Left lung (tissue), 10 donors: ENCODE measurements around the gene CDK5. TPM values are rescaled to one million over a fixed set of nuclear protein-coding genes. Genes with fewer than 3 reads are reported as not detected.

Experiments
- ATAC-seq: fragments of 200-7000 bp; cut with Tn5 transposase; one replicate; pipeline ENCODE4 v1.9.1; 2020; ENCODE audit warnings: moderate library complexity
- DNase-seq, 4 donors: peaks; one replicate each; pipeline ENCODE4 v3.0.0-alpha.2; 2013 to 2020
- H3K27ac ChIP-seq, 2 donors: fragments of 200-600 bp; sonication (generic) in 1 of 2; one replicate each; pipeline versions ENCODE4 v1.5.0 to v1.8.0; 2020 to 2021
- H3K27me3 ChIP-seq, 2 donors: fragments of 200-600 bp; sonication (generic) in 1 of 2; one replicate each; pipeline versions ENCODE4 v1.5.0 to v1.8.0; 2020 to 2021
- H3K36me3 ChIP-seq, 2 donors: fragments of 200-600 bp; sonication (generic) in 1 of 2; one replicate each; pipeline versions ENCODE4 v1.5.0 to v1.8.0; 2020 to 2021
- H3K4me1 ChIP-seq, 2 donors: fragments of 200-600 bp; one replicate each; pipeline ENCODE4 v1.8.0; 2021
- H3K4me3 ChIP-seq, 2 donors: fragments of 200-600 bp; sonication (generic) in 1 of 2; one replicate each; pipeline versions ENCODE4 v1.5.0 to v1.8.0; 2020 to 2021; ENCODE audit warnings: mild to moderate bottlenecking in 1 of 2
- H3K9me3 ChIP-seq, 2 donors: fragments of 200-600 bp; sonication (generic) in 1 of 2; one replicate each; pipeline versions ENCODE4 v1.5.0 to v1.8.0; 2020 to 2021
- CTCF ChIP-seq, 2 donors: fragments of 200-600 bp; sonication (generic) in 1 of 2; IDR thresholded peaks; one replicate each; pipeline versions ENCODE4 v1.5.0 to v1.8.0; 2021; ENCODE audit warnings: antibody characterized with exemption in 2 of 2
- intact Hi-C, 2 donors: fragments of 100-400 bp; cut with DNase I; formaldehyde crosslinking; loops; one replicate each; pipeline versions ENCODE4 v1.11.2 to v1.14.2; 2022
- polyA plus RNA-seq, 6 donors: library from polyadenylated mRNA; unstranded; fragments of 120-200 nt; gene quantifications; one replicate each; pipeline ENCODE4 v1.2.1, GENCODE V29; 2013; ENCODE audit not compliant: insufficient read length in 6 of 6
- total RNA-seq, 2 donors: library from RNA; stranded (reverse); fragmentation: NEBNext Ultra II Directional; extraction: Animal tissue kit (Norgen Biotek cat#: 25700); gene quantifications; one replicate each; pipeline ENCODE4 v1.2.1, GENCODE V29; 2021
- donor health status: DM: no; HTN: yes; CAD: no.
- donor health status: DM: no; HTN: no; CAD: no.

The CDK5 gene
- total and polyA plus RNA-seq, 8 donors: 13.8 to 17.1 (median 14.7) TPM

- no peak for ATAC-seq
- peaks cover 5 to 95% of the 10 kb centered on the region in 2 donors for H3K36me3 ChIP-seq
- no peaks in the 10 kb centered on the region for H3K9me3 ChIP-seq
- no peaks in the 10 kb centered on the region for H3K27me3 ChIP-seq
- DNase-seq: no peak
- TF ChIP-seq CTCF (IDR thresholded peaks at IDR 0.05): no peak
- H3K4me1 ChIP-seq: no peaks in the 10 kb centered on the region
- intact Hi-C loops: no loop called here
- no peak overlapping the region for H3K4me3 ChIP-seq
- H3K27ac ChIP-seq: no peak overlapping the region
Measured at GRCh38 chr7:151068069-151068773, 10.5 kb upstream of the CDK5 start.

GRCh38 chr7:151066273-151066974, 8.7 kb upstream of the CDK5 start:
- intact Hi-C loops: no loop called here
- H3K4me3 ChIP-seq: no peak overlapping the region
- peaks cover 9 to 14% of the 10 kb centered on the region in 2 donors for H3K4me1 ChIP-seq
- ATAC-seq: no peak
- peak in 1 of 4 donors; percentile 77 for DNase-seq
- no peak overlapping the region for H3K27ac ChIP-seq
- no peaks in the 10 kb centered on the region for H3K27me3 ChIP-seq
- TF ChIP-seq CTCF (IDR thresholded peaks at IDR 0.05): no peak
- H3K36me3 ChIP-seq: peaks cover 5 to 89% of the 10 kb centered on the region in 2 donors
- H3K9me3 ChIP-seq: no peaks in the 10 kb centered on the region

- H3K9me3 ChIP-seq: no peaks in the 10 kb centered on the region
- intact Hi-C loops: no loop called here
- TF ChIP-seq CTCF (IDR thresholded peaks at IDR 0.05): no peak
- H3K4me3 ChIP-seq: no peak overlapping the region
- H3K27ac ChIP-seq: no peak overlapping the region
- H3K27me3 ChIP-seq: no peaks in the 10 kb centered on the region
- DNase-seq (no peak), ATAC-seq (no peak)
- H3K4me1 ChIP-seq: peaks cover 17 to 23% of the 10 kb centered on the region in 2 donors
- peaks cover 5 to 80% of the 10 kb centered on the region in 2 donors for H3K36me3 ChIP-seq
Measured at GRCh38 chr7:151065516-151065915, 7.8 kb upstream of the CDK5 start.

GRCh38 chr7:151064993-151065392, 7.3 kb upstream of the CDK5 start:
- intact Hi-C loops: no loop called here
- peaks cover 20 to 29% of the 10 kb centered on the region in 2 donors for H3K4me1 ChIP-seq
- H3K27me3 ChIP-seq: no peaks in the 10 kb centered on the region
- H3K4me3 ChIP-seq: no peak overlapping the region
- ATAC-seq (no peak), DNase-seq (no peak)
- H3K36me3 ChIP-seq: peaks cover 5 to 74% of the 10 kb centered on the region in 2 donors
- H3K9me3 ChIP-seq: no peaks in the 10 kb centered on the region
- TF ChIP-seq CTCF (IDR thresholded peaks at IDR 0.05): no peak
- H3K27ac ChIP-seq: no peak overlapping the region

- intact Hi-C loops: no loop called here
- Histone ChIP-seq H3K27ac (no peak overlapping the region), H3K36me3 (peaks cover 5 to 69% of the 10 kb centered on the region in 2 donors), H3K9me3 (no peaks in the 10 kb centered on the region), H3K4me1 (peaks cover 20 to 31% of the 10 kb centered on the region in 2 donors), H3K27me3 (no peaks in the 10 kb centered on the region), H3K4me3 (no peak overlapping the region)
- no peak for ATAC-seq
- TF ChIP-seq CTCF (IDR thresholded peaks at IDR 0.05): no peak
- DNase-seq: no peak
Measured at GRCh38 chr7:151064454-151064853, 6.8 kb upstream of the CDK5 start.
